Mesendoderm (in vitro differentiated cells): ENCODE measurements around the gene GTF2H2C.
"Not testable (repeated sequence)": the region's sequence is repeated elsewhere in the genome, so short reads cannot be mapped to it uniquely, and the experiment has no call there.

Experiments
- DNase-seq: peaks from one replicate; pipeline ENCODE4 v3.0.0; 2013
- H2AK5ac ChIP-seq: 2 replicates; pipeline ENCODE4 v1.6.1; 2013; ENCODE audit warnings: low read length, inconsistent platforms
- H2BK120ac ChIP-seq: 2 replicates; pipeline ENCODE4 v1.6.1; 2013; ENCODE audit warnings: low read depth, mild to moderate bottlenecking, low read length, moderate library complexity, mixed read lengths
- H2BK15ac ChIP-seq: replicated peaks from 2 replicates; pipeline ENCODE4 v1.6.1; 2013; ENCODE audit warnings: low read depth, mild to moderate bottlenecking, moderate library complexity
- H2BK5ac ChIP-seq: 2 replicates; pipeline ENCODE4 v1.6.1; 2013; ENCODE audit warnings: low read length, inconsistent platforms
- H3K18ac ChIP-seq: 2 replicates; pipeline ENCODE4 v1.6.1; 2013; ENCODE audit warnings: mild to moderate bottlenecking, low read length, mixed read lengths
- H3K23ac ChIP-seq: one replicate; pipeline ENCODE4 v1.6.1; 2013; ENCODE audit warnings: low read length
- H3K27ac ChIP-seq: 2 replicates; pipeline ENCODE4 v1.5.1; 2013; ENCODE audit warnings: low read depth, mild to moderate bottlenecking, inconsistent platforms, low read length, moderate library complexity
- H3K27me3 ChIP-seq: 2 replicates; pipeline ENCODE4 v1.6.1; 2013; ENCODE audit warnings: low read length, control low read depth, mild to moderate bottlenecking, inconsistent platforms; ENCODE audit not compliant: insufficient read depth, poor library complexity
- H3K36me3 ChIP-seq: 2 replicates; pipeline ENCODE4 v1.6.1; 2013; ENCODE audit warnings: low read length, inconsistent platforms; ENCODE audit not compliant: control insufficient read depth, insufficient read depth
- H3K4ac ChIP-seq: one replicate; pipeline ENCODE4 v1.6.1; 2013; ENCODE audit warnings: low read depth, mild to moderate bottlenecking, low read length, moderate library complexity
- H3K4me1 ChIP-seq: 2 replicates; pipeline ENCODE4 v1.6.1; 2013; ENCODE audit warnings: low read depth, low read length, inconsistent platforms; ENCODE audit not compliant: control insufficient read depth
- H3K4me2 ChIP-seq: 2 replicates; pipeline ENCODE4 v1.6.1; 2013; ENCODE audit warnings: low read length
- H3K4me3 ChIP-seq: 2 replicates; pipeline ENCODE4 v1.5.1; 2013; ENCODE audit warnings: mild to moderate bottlenecking, low read length
- H3K56ac ChIP-seq: one replicate; pipeline ENCODE4 v1.6.1; 2013; ENCODE audit warnings: low read length
- H3K79me1 ChIP-seq: 2 replicates; pipeline ENCODE4 v1.6.1; 2013; ENCODE audit warnings: low read length, inconsistent platforms
- H3K79me2 ChIP-seq: 2 replicates; pipeline ENCODE4 v1.6.1; 2013; ENCODE audit warnings: mild to moderate bottlenecking, low read length; ENCODE audit not compliant: control insufficient read depth, insufficient read depth
- H3K9ac ChIP-seq: 2 replicates; pipeline ENCODE4 v1.6.1; 2013; ENCODE audit warnings: low read length, inconsistent platforms
- H4K5ac ChIP-seq: one replicate; pipeline ENCODE4 v1.6.1; 2013; ENCODE audit warnings: low read length
- H4K8ac ChIP-seq: one replicate; pipeline ENCODE4 v1.6.1; 2013; ENCODE audit warnings: low read depth, mild to moderate bottlenecking, control low read depth, low read length, moderate library complexity
- WGBS: extraction: QIAGEN DNeasy Blood & Tissue Kit; methylation state at CpG from one replicate; pipeline ENCODE4 v1.1.7; 2013; ENCODE audit warnings: low lambda C conversion rate, missing lambda C conversion rate; ENCODE audit not compliant: insufficient coverage; ENCODE audit errors: extremely low coverage; 5-methylcytosine and 5-hydroxymethylcytosine counted together

Gene GTF2H2C

GRCh38 chr5:69583356-69583755 lies 23.4 kb downstream of the GTF2H2C start:
- H4K8ac ChIP-seq, H3K23ac ChIP-seq, H3K9ac ChIP-seq, H3K4me1 ChIP-seq, H2AK5ac ChIP-seq, H2BK5ac ChIP-seq, H3K4ac ChIP-seq, H3K56ac ChIP-seq, H3K27ac ChIP-seq, H2BK120ac ChIP-seq, H3K36me3 ChIP-seq, H2BK15ac ChIP-seq, H3K79me1 ChIP-seq, H3K18ac ChIP-seq, H4K5ac ChIP-seq, H3K4me2 ChIP-seq, H3K4me3 ChIP-seq, H3K79me2 ChIP-seq, DNase-seq, H3K27me3 ChIP-seq: not testable (repeated sequence)
- no CpG with 5 or more reads among the region's 2 CpGs for WGBS

GRCh38 chr5:69596114-69596840 lies 36.3 kb downstream of the GTF2H2C start:
- not testable (repeated sequence) for H3K36me3 ChIP-seq, H4K5ac ChIP-seq, H3K9ac ChIP-seq, DNase-seq, H3K4me1 ChIP-seq, H4K8ac ChIP-seq, H3K79me2 ChIP-seq, H3K27ac ChIP-seq, H2AK5ac ChIP-seq, H3K4ac ChIP-seq, H3K79me1 ChIP-seq, H2BK5ac ChIP-seq, H3K23ac ChIP-seq, H3K18ac ChIP-seq, H3K4me2 ChIP-seq, H2BK120ac ChIP-seq, H3K4me3 ChIP-seq, H3K27me3 ChIP-seq, H2BK15ac ChIP-seq, H3K56ac ChIP-seq
- no CpG with 5 or more reads among the region's 7 CpGs for WGBS

- not testable (repeated sequence) for H3K23ac ChIP-seq, H2BK15ac ChIP-seq, DNase-seq, H4K5ac ChIP-seq, H2BK5ac ChIP-seq, H3K27ac ChIP-seq, H2AK5ac ChIP-seq, H3K36me3 ChIP-seq, H3K18ac ChIP-seq, H3K4me3 ChIP-seq, H3K56ac ChIP-seq, H3K79me2 ChIP-seq, H3K4me1 ChIP-seq, H4K8ac ChIP-seq, H3K4ac ChIP-seq, H3K79me1 ChIP-seq, H3K9ac ChIP-seq, H3K4me2 ChIP-seq, H2BK120ac ChIP-seq, H3K27me3 ChIP-seq
- no CpG with 5 or more reads among the region's 6 CpGs for WGBS
Observed at GRCh38 chr5:69601947-69602346, 42.0 kb downstream of the GTF2H2C start.

- not testable (repeated sequence) for H2BK120ac ChIP-seq, H3K18ac ChIP-seq, H3K23ac ChIP-seq, DNase-seq, H3K79me1 ChIP-seq, H2AK5ac ChIP-seq, H3K4me1 ChIP-seq, H4K8ac ChIP-seq, H3K56ac ChIP-seq, H3K4me2 ChIP-seq, H3K4me3 ChIP-seq, H3K36me3 ChIP-seq, H3K27me3 ChIP-seq, H3K79me2 ChIP-seq, H3K4ac ChIP-seq, H4K5ac ChIP-seq, H3K27ac ChIP-seq, H2BK15ac ChIP-seq, H2BK5ac ChIP-seq, H3K9ac ChIP-seq
- WGBS, result no CpG with 5 or more reads among the region's 6 CpGs
Observed at GRCh38 chr5:69606839-69607238, 46.8 kb downstream of the GTF2H2C start.

GRCh38 chr5:69607750-69608149 lies 47.8 kb downstream of the GTF2H2C start:
- H3K4me1 ChIP-seq, H3K27ac ChIP-seq, H3K56ac ChIP-seq, H3K4me2 ChIP-seq, H4K5ac ChIP-seq, H4K8ac ChIP-seq, H2AK5ac ChIP-seq, H3K23ac ChIP-seq, DNase-seq, H2BK15ac ChIP-seq, H3K79me1 ChIP-seq, H3K79me2 ChIP-seq, H2BK120ac ChIP-seq, H2BK5ac ChIP-seq, H3K18ac ChIP-seq, H3K4ac ChIP-seq, H3K27me3 ChIP-seq, H3K9ac ChIP-seq, H3K36me3 ChIP-seq, H3K4me3 ChIP-seq: not testable (repeated sequence)
- no CpG with 5 or more reads among the region's 1 CpG for WGBS
